SK-N-SH (cell line): ENCODE results near the gene CUBN. TPM values are rescaled to one million over a fixed set of nuclear protein-coding genes. Genes with fewer than 3 reads are reported as not detected.

Source experiments
- CTCF ChIA-PET: fragments of 300-600, 350-600 bp; formaldehyde crosslinking; extraction: SDS; loops from one replicate; lab custom pipeline; 2021; lab: Yijun Ruan, JAX
- POLR2A ChIA-PET: fragments of 350-600 bp; sonication (Branson Sonifier 250); formaldehyde crosslinking; extraction: SDS; loops from one replicate; lab custom pipeline; 2020; ENCODE audit warnings: antibody characterized with exemption, inconsistent platforms; lab: Yijun Ruan, JAX
- DNase-seq: peaks from one replicate; pipeline ENCODE4 v3.0.0; 2012
- H2AFZ ChIP-seq: fragments of 200-600 bp; sonication (generic); 2 replicates; pipeline ENCODE4 v1.8.1; 2016; ENCODE audit warnings: antibody characterized with exemption, mild to moderate bottlenecking, low read depth
- H3F3A ChIP-seq: fragments of 200-600 bp; sonication (generic); replicated peaks from 2 replicates; pipeline ENCODE3; 2016; ENCODE audit warnings: antibody characterized with exemption, mild to moderate bottlenecking; ENCODE audit not compliant: insufficient read depth
- H3K27ac ChIP-seq, 2 experiments: fragments of 200-500 bp in 1 of 2; fragments of 200-600 bp in 1 of 2; sonication (Bioruptor generic) in 1 of 2; sonication (generic), shearing (Covaris generic) in 1 of 2; 2 replicates each; pipeline versions ENCODE4 v1.5.1 to v1.6.1; 2014 to 2016; ENCODE audit warnings: low read depth in 2 of 2, inconsistent platforms in 1 of 2, low read length in 1 of 2, mild to moderate bottlenecking in 1 of 2, mixed read lengths in 1 of 2
- H3K27me3 ChIP-seq: fragments of 200-600 bp; sonication (generic), shearing (Covaris generic); 2 replicates; pipeline ENCODE4 v1.6.1; 2016; ENCODE audit warnings: mixed run types; ENCODE audit not compliant: insufficient read depth
- H3K36me3 ChIP-seq, 2 experiments: fragments of 200-500 bp in 1 of 2; fragments of 200-600 bp in 1 of 2; sonication (Bioruptor generic) in 1 of 2; sonication (generic) in 1 of 2; replicated peaks in 1 of 2; 2 replicates each; pipeline versions ENCODE3 to v1.5.1; 2014 to 2016; ENCODE audit warnings: low read length in 1 of 2, mild to moderate bottlenecking in 1 of 2; ENCODE audit not compliant: insufficient read depth in 2 of 2, control insufficient read depth in 1 of 2
- H3K4me1 ChIP-seq, 2 experiments: fragments of 200-500 bp in 1 of 2; fragments of 200-600 bp in 1 of 2; sonication (Bioruptor generic) in 1 of 2; sonication (generic), shearing (Covaris generic) in 1 of 2; 2 replicates each; pipeline versions ENCODE4 v1.5.1 to v1.6.1; 2014 to 2016; ENCODE audit warnings: low read depth in 1 of 2, low read length in 1 of 2, mixed run types in 1 of 2; ENCODE audit not compliant: insufficient read depth in 2 of 2, control insufficient read depth in 1 of 2
- H3K4me2 ChIP-seq: fragments of 200-600 bp; sonication (generic), shearing (Covaris generic); 2 replicates; pipeline ENCODE4 v1.6.1; 2017; ENCODE audit warnings: mixed run types
- H3K4me3 ChIP-seq, 2 experiments: fragments of 200-500 bp in 1 of 2; fragments of 200-600 bp in 1 of 2; sonication (Bioruptor generic) in 1 of 2; sonication (generic), shearing (Covaris generic) in 1 of 2; 2 replicates each; pipeline versions ENCODE4 v1.5.1 to v1.8.1; 2014 to 2016; ENCODE audit warnings: low read depth in 2 of 2, inconsistent platforms in 1 of 2, low read length in 1 of 2, mild to moderate bottlenecking in 1 of 2, mixed read lengths in 1 of 2, moderate library complexity in 1 of 2
- H3K79me2 ChIP-seq: fragments of 200-600 bp; sonication (generic); 2 replicates; pipeline ENCODE4 v1.8.1; 2017; ENCODE audit warnings: mild to moderate bottlenecking; ENCODE audit not compliant: insufficient read depth
- H3K9ac ChIP-seq: fragments of 200-600 bp; sonication (generic); 2 replicates; pipeline ENCODE4 v1.6.1; 2017; ENCODE audit warnings: mixed run types
- H3K9me2 ChIP-seq: fragments of 200-600 bp; sonication (generic); 2 replicates; pipeline ENCODE4 v1.6.1; 2017; ENCODE audit warnings: mixed run types
- H3K9me3 ChIP-seq: fragments of 200-600 bp; sonication (generic); 2 replicates; pipeline ENCODE4 v1.6.1; 2017; ENCODE audit warnings: mixed run types, mild to moderate bottlenecking, moderate library complexity
- H4K20me1 ChIP-seq: fragments of 200-600 bp; sonication (generic); 2 replicates; pipeline ENCODE4 v1.6.1; 2017; ENCODE audit warnings: mild to moderate bottlenecking, mixed run types; ENCODE audit not compliant: insufficient read depth
- CHD2 ChIP-seq: fragments of 150-350 bp; IDR thresholded peaks from 2 replicates; pipeline ENCODE4 v1.6.1; 2018; ENCODE audit warnings: low read length; ENCODE audit not compliant: partially characterized antibody
- ELF1 ChIP-seq: IDR thresholded peaks from 2 replicates; pipeline ENCODE4 v1.4.0; 2012
- FOXM1 ChIP-seq: IDR thresholded peaks from 2 replicates; pipeline ENCODE4 v1.4.0; 2012; ENCODE audit warnings: low read depth, mild to moderate bottlenecking
- GABPA ChIP-seq: IDR thresholded peaks from 2 replicates; pipeline ENCODE4 v1.4.0; 2012; ENCODE audit warnings: low read depth, mild to moderate bottlenecking
- JUND ChIP-seq: IDR thresholded peaks from 2 replicates; pipeline ENCODE4 v1.4.0; 2012
- MXI1 ChIP-seq: IDR thresholded peaks from 2 replicates; pipeline ENCODE4 v1.6.1; 2012; ENCODE audit warnings: mild to moderate bottlenecking, low read depth, low read length, improper control_type of control experiment
- SMC3 ChIP-seq: IDR thresholded peaks from 2 replicates; pipeline ENCODE4 v1.6.1; 2012; ENCODE audit warnings: low read depth, low read length, improper control_type of control experiment
- TAF1 ChIP-seq: IDR thresholded peaks from 2 replicates; pipeline ENCODE4 v1.6.1; 2012; ENCODE audit warnings: low read depth, mild to moderate bottlenecking, low read length, moderate library complexity, borderline replicate concordance
- WGBS: methylation state at CpG from one replicate; pipeline ENCODE4 v1.1.6; 2017; ENCODE audit warnings: low lambda C conversion rate; 5-methylcytosine and 5-hydroxymethylcytosine counted together
- polyA plus RNA-seq, 3 experiments: library from polyadenylated mRNA; depleted of rRNA; stranded (reverse); fragments of >200 nt; gene quantifications; 2 replicates each; pipeline ENCODE4 v1.2.3, GENCODE V29; 2012
- TF ChIP-seq, protein P1 (sequence below): IDR thresholded peaks from 2 replicates; pipeline ENCODE4; 2012
- TF ChIP-seq, protein P2 (sequence below): IDR thresholded peaks from 2 replicates; pipeline ENCODE4 v1.4.0; 2012; ENCODE audit warnings: low read depth, borderline replicate concordance

CUBN gene
- polyA plus RNA-seq, 1 of the 3 experiments (the other 2 are of a cell fraction), result 2.4 TPM

DNA sequence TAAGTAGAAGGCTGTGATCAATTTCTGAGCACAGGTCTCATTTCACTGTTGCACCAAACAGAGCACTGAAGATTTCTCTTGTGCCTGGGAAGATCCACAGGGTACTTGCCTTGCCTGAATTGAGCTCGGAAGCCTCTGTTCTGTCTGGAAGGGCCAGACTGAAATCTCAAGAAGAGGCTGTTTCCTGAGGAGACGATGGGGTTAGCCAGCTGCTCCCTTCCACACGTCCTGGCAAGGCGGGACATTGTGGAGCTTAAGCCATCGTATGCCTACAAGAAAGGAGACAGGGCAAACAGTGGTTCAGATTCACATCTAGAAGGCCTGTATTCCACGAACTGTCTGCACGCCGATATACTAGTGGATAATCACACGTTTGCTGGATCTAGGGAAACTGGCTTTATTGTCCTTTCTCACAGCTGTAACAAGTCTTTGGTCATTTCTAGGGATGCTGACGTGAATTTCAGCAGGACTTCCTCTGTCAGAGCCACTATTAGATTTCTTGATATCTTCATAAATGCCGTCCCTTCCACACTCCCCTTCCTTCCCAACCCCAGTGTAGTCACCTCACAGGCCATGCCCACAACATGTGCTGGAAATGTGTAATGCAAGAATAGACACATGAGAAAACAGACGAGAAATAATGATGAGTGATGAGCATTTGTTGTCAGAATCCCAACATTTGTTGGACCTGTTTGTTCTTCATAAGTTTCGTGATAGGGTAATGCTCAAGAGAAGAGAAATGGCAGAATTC, 175.2 kb downstream of the CUBN start (continued):
- TF ChIP-seq, protein P1, sequence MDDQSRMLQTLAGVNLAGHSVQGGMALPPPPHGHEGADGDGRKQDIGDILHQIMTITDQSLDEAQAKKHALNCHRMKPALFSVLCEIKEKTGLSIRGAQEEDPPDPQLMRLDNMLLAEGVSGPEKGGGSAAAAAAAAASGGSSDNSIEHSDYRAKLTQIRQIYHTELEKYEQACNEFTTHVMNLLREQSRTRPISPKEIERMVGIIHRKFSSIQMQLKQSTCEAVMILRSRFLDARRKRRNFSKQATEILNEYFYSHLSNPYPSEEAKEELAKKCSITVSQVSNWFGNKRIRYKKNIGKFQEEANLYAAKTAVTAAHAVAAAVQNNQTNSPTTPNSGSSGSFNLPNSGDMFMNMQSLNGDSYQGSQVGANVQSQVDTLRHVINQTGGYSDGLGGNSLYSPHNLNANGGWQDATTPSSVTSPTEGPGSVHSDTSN, result no peak

DNA sequence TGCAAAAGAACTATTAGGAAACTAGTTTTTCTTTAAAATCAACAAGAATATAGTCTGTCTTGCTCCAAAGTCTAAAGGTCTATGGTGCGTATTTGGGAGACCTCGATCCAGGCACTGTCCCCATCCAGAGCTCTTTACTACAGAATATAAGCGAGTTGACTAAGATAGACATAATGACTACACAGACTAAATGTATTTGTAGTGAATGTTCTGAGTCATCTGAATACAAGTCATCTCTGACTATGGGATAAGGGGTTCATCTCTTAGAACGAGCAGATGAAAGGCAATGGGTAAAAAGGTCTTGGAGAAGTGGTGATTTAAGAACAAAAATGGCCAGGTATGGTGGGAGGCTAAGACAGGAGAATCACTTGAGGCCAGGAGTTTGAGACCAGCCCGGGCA, 176.3 kb downstream of the CUBN start:
- H4K20me1 ChIP-seq, result no peaks in the 10 kb centered on the region
- DNase-seq, result no peak
- POLR2A ChIA-PET, result no interaction called here
- H3K79me2 ChIP-seq, result no peaks in the 10 kb centered on the region
- H3K27ac ChIP-seq, result peak overlapping the region in 1 of 2 experiments; percentile 11; a peak in 1 of 4 replicates
- H3K4me1 ChIP-seq, result peaks cover 8 to 25% of the 10 kb centered on the region in 2 experiments; a peak in 3 of 4 replicates
- peaks cover 8% of the 10 kb centered on the region for H3F3A ChIP-seq
- H3K4me2 ChIP-seq, result no peak overlapping the region
- H3K27me3 ChIP-seq, result no peaks in the 10 kb centered on the region
- H2AFZ ChIP-seq, result no peak overlapping the region
- H3K9me2 ChIP-seq, result no peaks in the 10 kb centered on the region
- CTCF ChIA-PET, result interaction anchor here (0.6 kb wide), 1 partner anchor 545 kb away, joined by 3 read pairs; no protein-coding TSS in a partner anchor
- WGBS, result 67% methylated on average over 5 of the region's 5 CpGs
- no peak overlapping the region for H3K4me3 ChIP-seq
- H3K36me3 ChIP-seq, result no peaks in the 10 kb centered on the region
- no peak for TF ChIP-seq MXI1
- no peak for TF ChIP-seq TAF1
- TF ChIP-seq GABPA, result no peak
- no peak for TF ChIP-seq CHD2
- no peaks in the 10 kb centered on the region for H3K9me3 ChIP-seq
- H3K9ac ChIP-seq, result no peak overlapping the region

DNA sequence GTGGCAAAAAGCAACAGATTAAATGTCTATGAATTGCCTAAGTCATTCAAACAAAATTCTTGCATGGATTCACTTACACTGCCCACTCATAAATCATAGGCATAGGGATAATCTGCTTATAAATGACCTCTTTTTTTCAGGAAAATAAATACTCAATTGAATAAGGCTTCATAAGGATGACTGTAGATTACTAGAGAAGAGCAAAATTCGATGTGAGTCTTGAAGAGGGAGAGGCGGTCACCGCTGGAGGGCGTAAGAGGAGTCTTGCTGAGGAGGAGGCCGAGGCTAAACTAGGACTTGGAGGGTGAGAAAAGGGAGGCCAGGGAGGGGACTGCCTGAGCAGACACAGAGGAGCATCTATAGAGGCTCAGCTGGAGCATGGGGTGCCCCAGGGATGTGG, 177.0 kb downstream of the CUBN start:
- Histone ChIP-seq H2AFZ (peak overlapping the region; percentile 38; the same call in 1 of the 2 replicates), H3K27me3 (no peaks in the 10 kb centered on the region), H3K9me3 (no peaks in the 10 kb centered on the region), H3K27ac (peak overlapping the region in 1 of 2 experiments; percentile 95; a peak in 1 of 4 replicates), H3K4me1 (peaks cover 8 to 25% of the 10 kb centered on the region in 2 experiments; a peak in 3 of 4 replicates), H3K36me3 (no peaks in the 10 kb centered on the region)
- DNase-seq, result no peak
- POLR2A ChIA-PET, result no interaction called here
- no peak for TF ChIP-seq ELF1
- TF ChIP-seq, protein P1, result no peak
- TF ChIP-seq, protein P2, sequence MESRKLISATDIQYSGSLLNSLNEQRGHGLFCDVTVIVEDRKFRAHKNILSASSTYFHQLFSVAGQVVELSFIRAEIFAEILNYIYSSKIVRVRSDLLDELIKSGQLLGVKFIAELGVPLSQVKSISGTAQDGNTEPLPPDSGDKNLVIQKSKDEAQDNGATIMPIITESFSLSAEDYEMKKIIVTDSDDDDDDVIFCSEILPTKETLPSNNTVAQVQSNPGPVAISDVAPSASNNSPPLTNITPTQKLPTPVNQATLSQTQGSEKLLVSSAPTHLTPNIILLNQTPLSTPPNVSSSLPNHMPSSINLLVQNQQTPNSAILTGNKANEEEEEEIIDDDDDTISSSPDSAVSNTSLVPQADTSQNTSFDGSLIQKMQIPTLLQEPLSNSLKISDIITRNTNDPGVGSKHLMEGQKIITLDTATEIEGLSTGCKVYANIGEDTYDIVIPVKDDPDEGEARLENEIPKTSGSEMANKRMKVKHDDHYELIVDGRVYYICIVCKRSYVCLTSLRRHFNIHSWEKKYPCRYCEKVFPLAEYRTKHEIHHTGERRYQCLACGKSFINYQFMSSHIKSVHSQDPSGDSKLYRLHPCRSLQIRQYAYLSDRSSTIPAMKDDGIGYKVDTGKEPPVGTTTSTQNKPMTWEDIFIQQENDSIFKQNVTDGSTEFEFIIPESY, result no peak
- TF ChIP-seq TAF1, result no peak
- no peak for TF ChIP-seq SMC3
- no peak for TF ChIP-seq FOXM1
- TF ChIP-seq JUND, result no peak
- TF ChIP-seq, all 33 proteins: peak for 0
- CTCF ChIA-PET, result no interaction called here
- Histone ChIP-seq H3F3A (peaks cover 8% of the 10 kb centered on the region), H3K4me2 (no peak overlapping the region), H3K9me2 (no peaks in the 10 kb centered on the region), H4K20me1 (no peaks in the 10 kb centered on the region), H3K4me3 (no peak overlapping the region), H3K9ac (no peak overlapping the region), H3K79me2 (no peaks in the 10 kb centered on the region)
- 88% methylated on average over 5 of the region's 5 CpGs for WGBS
